HG03378 (cell line): ENCODE results near the gene COQ8A.
"Not testable (repeated sequence)": the region's sequence is repeated elsewhere in the genome, so short reads cannot be mapped to it uniquely, and the experiment has no call there.

Source experiments
- ATAC-seq: cut with Tn5 transposase; IDR thresholded peaks from one replicate; pipeline ENCODE4 v1.9.1; 2021; ENCODE audit warnings: mild to moderate bottlenecking, moderate library complexity; ENCODE audit not compliant: unreplicated experiment

Gene COQ8A

DNA sequence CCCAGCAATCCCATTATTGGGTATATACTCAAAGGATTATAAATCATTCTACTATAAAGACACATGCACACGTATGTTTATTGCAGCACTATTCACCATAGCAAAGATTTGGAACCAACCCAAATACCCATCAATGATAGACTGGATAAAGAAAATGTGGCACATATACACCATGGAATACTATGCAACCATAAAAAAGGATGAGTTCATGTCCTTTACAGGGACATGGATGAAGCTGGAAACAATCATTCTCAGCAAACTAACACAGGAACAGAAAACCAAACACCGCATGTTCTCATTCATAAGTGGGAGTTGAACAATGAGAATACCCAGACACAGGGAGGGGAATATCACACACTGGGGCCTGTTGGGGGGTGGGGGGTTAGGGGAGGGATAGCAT is 59.5 kb downstream of the COQ8A start:
- not testable (repeated sequence) for ATAC-seq

DNA sequence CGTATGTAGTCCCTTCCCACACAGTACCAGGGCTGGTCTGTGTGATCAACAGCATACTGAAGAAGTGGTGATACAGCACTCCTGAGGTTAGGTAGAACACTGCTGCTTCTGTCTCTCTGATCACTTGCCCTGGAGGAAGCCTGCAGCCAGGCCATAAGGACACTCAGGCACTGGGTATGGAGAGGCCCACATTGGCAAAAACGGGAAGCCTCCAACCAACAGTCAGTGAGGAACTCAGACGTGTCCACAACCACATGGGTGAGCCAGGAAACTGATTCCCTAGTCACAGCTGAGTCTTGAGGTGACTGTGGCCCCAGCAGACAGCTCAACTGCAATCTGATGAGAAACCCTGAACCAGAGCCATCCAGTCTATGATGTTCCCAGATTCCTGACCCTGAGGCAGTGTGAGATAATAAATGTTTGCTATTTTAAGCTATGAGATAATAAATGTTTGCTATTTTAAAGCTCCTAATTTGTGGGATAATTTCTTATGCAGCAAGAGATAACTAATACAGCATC is 62.5 kb downstream of the COQ8A start:
- no peak for ATAC-seq

DNA sequence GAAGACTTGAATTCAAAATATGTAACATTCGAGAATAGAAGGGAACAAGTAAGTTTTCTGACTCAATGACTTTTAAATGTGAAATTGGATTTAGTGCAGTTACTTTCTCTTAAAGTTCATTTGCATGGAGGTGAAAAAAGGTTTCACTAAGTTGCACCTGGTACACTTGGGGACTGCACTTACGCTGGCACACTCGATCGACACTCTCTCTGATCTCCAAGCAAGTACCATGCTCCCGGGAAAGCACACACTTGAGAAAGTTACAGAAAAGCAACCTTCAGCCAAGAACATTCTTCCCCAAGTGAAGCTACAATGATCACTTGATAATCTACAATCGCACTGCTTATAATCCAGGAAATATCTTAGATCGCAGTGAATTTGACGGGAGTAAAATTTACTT is 63.1 kb downstream of the COQ8A start:
- no peak for ATAC-seq

DNA sequence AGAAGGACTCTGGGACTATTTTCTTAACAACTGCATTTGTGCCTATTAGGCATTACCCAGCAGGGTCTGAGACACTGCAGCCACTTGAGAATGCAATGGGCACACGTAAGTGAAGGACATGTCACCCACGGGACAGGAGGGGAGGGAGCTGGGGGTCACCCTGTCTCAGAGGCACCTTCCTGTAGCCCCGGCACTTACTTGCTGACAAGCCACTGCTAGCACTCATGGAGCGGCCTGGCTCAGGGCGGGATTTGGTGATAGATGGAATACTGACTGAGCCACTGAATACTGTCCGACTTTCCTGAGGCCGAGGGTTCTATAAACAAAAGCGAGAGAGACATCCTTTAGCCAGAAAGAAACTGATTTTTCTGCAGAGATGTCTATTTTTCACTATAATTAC is 64.7 kb downstream of the COQ8A start:
- ATAC-seq, result no peak

DNA sequence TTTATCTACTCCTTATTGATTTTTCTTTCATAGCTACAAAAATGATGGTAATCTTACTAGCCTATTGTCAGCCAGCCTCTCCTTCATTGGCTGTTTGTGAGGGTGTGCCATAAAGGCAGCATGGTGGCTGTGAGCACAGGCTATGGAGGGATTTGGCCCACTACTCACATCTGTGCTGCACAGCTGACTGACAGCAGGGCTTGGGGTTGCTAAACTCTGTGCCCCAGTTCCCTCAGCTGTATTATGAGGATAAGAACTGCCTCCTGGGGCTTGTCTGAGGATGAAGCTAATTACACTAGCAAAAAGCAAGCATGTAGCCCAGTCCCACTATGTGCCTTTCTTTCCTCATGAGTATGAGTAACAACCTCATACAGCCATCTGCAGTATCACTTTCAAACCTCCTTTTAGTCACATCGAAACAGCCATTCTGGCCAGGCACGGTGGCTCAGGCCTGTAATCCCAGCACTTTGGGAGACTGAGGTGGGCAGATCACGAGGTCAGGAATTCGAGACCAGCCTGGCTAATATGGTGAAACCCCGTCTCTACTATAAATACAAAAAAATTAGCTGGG is 66.2 kb downstream of the COQ8A start:
- no peak for ATAC-seq

DNA sequence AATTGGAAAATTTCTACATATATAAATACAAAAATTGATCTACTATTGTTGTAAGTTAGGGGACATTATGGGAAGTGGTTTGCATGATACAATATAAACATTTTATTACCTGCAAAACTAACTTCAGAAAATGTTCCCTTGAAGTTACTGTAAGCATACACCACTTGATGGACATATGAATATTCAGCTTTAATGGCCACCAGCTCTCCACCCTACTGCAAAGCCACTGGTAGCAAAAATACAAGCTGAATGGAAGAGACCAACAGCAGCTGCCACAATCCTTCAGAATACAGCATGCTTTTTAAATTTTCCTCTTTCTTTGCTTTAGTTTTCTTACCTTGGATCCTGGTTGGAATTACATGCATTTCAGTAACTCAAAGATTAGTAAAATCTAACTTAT is 69.8 kb downstream of the COQ8A start:
- no peak for ATAC-seq

DNA sequence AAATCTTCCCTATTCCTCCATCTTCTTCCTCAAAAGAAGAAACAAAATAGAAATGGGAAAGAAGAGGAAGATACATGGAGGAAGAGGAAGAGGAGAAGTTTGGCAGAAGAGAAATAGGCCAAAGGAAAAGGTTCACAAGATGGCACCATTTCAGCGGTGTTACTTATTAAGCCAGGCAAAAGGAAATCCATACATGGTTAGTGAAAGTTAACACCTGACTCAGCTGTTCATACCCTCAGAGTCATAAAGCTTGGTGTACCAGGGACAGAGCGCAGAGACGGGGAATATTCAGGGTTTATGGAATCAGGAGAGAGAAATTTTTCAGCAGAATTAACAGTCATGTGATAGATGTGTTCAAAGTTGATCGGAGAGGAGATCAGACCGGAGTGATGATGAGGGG is 70.6 kb downstream of the COQ8A start:
- no peak for ATAC-seq

DNA sequence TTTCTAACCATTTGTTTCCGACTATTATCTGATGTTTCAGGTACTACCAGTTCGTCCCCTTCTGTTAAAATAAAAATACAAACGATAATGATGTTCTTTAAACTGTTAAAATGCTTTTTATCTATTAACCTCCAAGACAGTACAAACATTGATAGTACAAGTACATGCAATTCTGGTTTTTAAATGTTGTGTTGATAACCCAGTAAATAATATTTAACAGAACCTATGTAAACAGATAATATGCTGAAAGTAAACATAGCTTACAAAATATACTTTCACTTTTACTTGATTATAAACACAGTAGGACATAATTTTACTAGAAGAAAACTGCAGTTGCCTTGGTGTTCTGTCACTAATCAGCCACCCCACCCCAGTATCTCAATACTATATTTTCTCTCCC is 76.9 kb downstream of the COQ8A start:
- no peak for ATAC-seq

DNA sequence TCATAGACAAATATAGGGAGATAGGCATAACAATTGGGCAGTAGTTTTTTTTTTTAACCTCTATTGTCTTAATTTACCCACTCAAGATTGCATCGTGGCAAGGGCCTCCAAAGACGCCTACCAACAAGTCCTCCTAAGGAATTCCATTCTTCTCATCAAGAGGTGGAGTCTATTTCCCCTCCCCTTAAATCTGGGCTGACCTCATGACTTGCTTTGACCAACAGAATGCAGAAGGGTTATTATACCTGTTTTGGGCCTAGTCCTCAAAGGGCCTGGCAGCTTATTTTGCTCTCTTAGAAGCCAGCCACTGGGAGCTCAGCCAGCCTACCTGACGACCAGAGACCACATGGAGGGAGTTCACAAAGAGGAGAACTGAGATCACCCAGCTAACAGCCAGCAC is 92.3 kb downstream of the COQ8A start:
- no peak for ATAC-seq

DNA sequence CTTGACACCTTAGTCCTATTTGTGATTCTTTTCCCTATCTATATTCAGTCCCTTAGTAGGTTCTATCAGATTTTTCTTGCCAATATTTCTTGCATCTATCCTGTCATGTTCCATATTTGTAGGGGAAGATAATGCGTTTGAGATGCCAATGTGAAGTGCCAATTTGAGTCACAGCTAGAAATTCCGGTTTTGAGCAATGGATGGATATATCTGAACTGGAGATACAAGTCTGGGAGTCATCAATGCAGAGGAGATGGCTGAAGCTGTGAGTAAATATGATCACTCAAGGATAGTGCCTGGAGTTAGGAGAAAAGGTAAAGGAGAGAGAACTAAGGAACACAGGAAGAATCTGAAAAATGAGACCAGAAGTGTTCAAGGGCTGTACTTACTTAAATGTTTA is 93.8 kb downstream of the COQ8A start:
- ATAC-seq, result no peak

DNA sequence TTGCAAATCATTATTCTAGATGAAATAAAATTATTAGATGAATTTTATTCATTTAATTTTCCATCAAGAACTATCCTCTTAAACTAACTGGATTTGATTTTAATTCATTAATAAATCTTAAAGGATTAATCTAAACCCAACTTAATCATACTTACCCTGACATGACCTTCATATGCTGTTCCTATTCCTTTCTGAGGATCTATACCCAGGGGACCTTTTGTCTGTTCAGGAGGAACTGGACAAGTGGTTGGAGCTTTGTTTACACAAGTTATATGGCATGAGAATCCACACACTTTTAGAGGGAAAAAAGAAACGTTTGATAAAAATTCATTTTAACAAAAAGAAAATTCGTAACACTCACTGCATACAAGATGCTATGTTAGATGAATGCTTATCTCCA is 95.2 kb downstream of the COQ8A start:
- ATAC-seq, result no peak

DNA sequence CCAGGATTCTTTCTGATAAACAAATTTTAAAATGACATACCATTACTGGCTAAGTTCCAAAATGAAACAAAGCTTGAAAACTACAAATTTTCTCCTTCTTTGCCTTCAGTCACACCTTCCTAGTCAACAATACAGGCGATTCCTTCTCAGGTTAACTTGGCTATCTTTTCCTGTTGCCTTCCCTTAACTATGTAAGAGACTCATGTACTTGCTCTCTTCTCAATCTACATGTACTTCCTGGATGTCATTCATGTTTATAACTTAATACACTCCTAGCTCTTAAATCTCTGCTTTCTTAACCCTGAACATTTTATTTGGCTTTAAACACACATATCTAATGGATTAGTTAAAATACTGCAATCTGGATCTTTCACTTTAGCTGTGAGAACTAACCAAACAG is 97.0 kb downstream of the COQ8A start:
- ATAC-seq, result no peak
